ENCODE results near the gene CNOT1. TPM values are rescaled to one million over a fixed set of nuclear protein-coding genes. Genes with fewer than 3 reads are reported as not detected.

CNOT1 gene
- total RNA-seq, 1 experiment from 2014 or later: 299 TPM

DNA sequence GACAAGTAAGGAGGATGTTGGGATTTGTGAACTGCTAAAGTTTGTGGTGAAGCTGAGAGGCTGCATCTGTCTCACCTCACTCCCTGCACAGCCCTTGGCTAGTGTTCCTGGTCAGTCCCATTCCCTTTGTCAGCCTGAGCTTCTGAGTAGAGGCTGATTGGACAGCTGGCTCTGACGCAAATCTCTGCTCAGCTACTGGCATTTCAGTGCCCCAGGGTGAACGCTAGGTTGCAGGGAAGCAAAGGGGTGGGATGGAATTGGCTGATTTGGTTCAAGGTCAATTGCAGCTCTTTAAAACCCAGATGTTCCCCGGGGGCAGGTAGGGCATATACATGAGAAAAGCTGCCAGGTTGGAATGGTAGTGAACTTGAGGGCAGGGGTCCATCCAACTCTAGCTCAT is 23.1 kb upstream of the CNOT1 start:
- no TSS peak for BruUV-seq (replicated peaks)
- no peak for DNase-seq
- TF ChIP-seq, protein P1, sequence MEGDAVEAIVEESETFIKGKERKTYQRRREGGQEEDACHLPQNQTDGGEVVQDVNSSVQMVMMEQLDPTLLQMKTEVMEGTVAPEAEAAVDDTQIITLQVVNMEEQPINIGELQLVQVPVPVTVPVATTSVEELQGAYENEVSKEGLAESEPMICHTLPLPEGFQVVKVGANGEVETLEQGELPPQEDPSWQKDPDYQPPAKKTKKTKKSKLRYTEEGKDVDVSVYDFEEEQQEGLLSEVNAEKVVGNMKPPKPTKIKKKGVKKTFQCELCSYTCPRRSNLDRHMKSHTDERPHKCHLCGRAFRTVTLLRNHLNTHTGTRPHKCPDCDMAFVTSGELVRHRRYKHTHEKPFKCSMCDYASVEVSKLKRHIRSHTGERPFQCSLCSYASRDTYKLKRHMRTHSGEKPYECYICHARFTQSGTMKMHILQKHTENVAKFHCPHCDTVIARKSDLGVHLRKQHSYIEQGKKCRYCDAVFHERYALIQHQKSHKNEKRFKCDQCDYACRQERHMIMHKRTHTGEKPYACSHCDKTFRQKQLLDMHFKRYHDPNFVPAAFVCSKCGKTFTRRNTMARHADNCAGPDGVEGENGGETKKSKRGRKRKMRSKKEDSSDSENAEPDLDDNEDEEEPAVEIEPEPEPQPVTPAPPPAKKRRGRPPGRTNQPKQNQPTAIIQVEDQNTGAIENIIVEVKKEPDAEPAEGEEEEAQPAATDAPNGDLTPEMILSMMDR (IDR thresholded peaks at IDR 0.05; ENCODE audit: unreplicated experiment): no peak
- Mint-ChIP-seq H3K27me3 (ENCODE audit: unreplicated experiment) (peaks cover 18% of the 10 kb centered on the region), H3K4me3 (ENCODE audit: low read depth, unreplicated experiment) (no peak overlapping the region), H3K4me1 (ENCODE audit: low read depth, unreplicated experiment) (no peaks in the 10 kb centered on the region), H3K9me3 (ENCODE audit: low read depth, unreplicated experiment) (no peaks in the 10 kb centered on the region), H3K36me3 (ENCODE audit: insufficient read depth, unreplicated experiment) (no peaks in the 10 kb centered on the region), H3K27ac (ENCODE audit: unreplicated experiment) (no peak overlapping the region)
- intact Hi-C loops (cut with micrococcal nuclease; ENCODE audit: unreplicated experiment): no loop called here
- CTCF ChIA-PET: interaction anchor here (0.7 to 1.0 kb wide), 3 partner anchors 8 to 515 kb away, joined by 4 to 8 read pairs (median 5); no protein-coding TSS in a partner anchor

DNA sequence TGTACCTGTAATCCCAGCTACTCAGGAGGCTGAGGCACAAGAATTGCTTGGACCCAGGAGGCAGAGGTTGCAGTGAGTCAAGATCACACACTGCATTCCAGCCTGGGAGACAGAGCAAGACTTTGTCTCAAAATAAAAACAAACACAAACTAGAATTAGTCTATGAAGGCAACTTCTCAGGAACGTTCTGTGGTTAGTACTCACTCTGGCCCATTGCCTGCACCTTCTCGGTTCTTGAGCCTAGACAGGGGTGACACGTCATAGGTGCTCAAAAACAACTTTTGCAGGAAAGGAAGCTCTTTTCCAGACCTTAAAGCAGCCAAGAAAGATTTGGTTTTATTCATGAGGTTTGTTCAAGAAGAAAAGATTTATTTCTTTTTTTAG is 22.3 kb upstream of the CNOT1 start:
- intact Hi-C loops (cut with micrococcal nuclease; ENCODE audit: unreplicated experiment): no loop called here
- CTCF ChIA-PET: no interaction called here
- Mint-ChIP-seq H3K4me1 (ENCODE audit: low read depth, unreplicated experiment) (no peaks in the 10 kb centered on the region), H3K4me3 (ENCODE audit: low read depth, unreplicated experiment) (no peak overlapping the region), H3K27me3 (ENCODE audit: unreplicated experiment) (peaks cover 18% of the 10 kb centered on the region), H3K27ac (ENCODE audit: unreplicated experiment) (no peak overlapping the region), H3K36me3 (ENCODE audit: insufficient read depth, unreplicated experiment) (no peaks in the 10 kb centered on the region), H3K9me3 (ENCODE audit: low read depth, unreplicated experiment) (no peaks in the 10 kb centered on the region)
- TF ChIP-seq, protein P1 (IDR thresholded peaks at IDR 0.05; ENCODE audit: unreplicated experiment): no peak
- BruUV-seq (replicated peaks): no TSS peak
- DNase-seq: no peak

DNA sequence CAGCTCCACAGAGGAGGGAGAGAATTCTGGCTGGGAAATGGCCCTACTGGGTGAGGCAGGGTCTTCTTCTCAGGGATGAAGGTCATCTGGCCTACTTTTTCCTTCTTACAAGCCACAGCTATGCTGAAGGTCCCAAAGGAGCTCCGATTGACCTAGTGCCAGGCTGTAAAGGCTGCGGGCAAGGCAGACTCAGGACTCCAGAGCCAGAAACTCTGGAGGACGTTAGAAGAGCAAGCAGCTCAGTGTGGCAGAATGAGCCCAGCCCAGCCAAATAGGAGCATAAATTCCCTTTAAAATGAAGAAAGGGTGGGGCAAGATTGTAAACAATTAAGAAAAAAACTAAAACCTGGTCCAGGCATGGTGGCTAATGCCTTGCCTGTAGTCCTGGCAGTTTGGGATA is 20.1 kb upstream of the CNOT1 start:
- TF ChIP-seq, protein P1 (IDR thresholded peaks at IDR 0.05; ENCODE audit: unreplicated experiment): no peak
- Mint-ChIP-seq H3K27ac (ENCODE audit: unreplicated experiment) (no peak overlapping the region), H3K9me3 (ENCODE audit: low read depth, unreplicated experiment) (no peaks in the 10 kb centered on the region), H3K27me3 (ENCODE audit: unreplicated experiment) (peaks cover 13% of the 10 kb centered on the region), H3K4me1 (ENCODE audit: low read depth, unreplicated experiment) (no peaks in the 10 kb centered on the region), H3K36me3 (ENCODE audit: insufficient read depth, unreplicated experiment) (no peaks in the 10 kb centered on the region), H3K4me3 (ENCODE audit: low read depth, unreplicated experiment) (no peak overlapping the region)
- intact Hi-C loops (cut with micrococcal nuclease; ENCODE audit: unreplicated experiment): loop anchor here (5.0 kb wide), 1 partner anchor 152 kb away; no protein-coding TSS in a partner anchor
- BruUV-seq (replicated peaks): no TSS peak
- no peak for DNase-seq
- CTCF ChIA-PET: no interaction called here

DNA sequence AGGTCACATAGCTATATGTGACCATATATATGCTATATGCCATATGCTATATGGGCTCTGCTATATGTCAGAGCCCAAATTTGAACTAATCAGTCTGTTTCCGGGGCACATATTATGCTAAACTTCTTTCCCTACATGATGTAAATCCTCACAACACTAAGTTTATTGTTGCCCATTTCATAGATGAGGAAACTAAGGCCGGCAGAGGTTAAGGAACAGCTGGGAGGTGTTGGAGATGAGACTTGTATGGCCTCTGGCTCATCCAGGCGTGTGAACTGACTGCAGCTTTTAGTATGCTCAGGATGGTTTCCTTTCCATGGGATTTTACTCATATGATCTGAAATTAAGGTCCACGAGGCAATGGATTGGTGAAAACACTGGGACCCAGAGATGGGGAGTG is 17.5 kb upstream of the CNOT1 start:
- CTCF ChIA-PET: interaction anchor here (0.7 kb wide), 1 partner anchor 1110 kb away, joined by 4 read pairs; no protein-coding TSS in a partner anchor
- no peak overlapping the region for H3K4me3 Mint-ChIP-seq (ENCODE audit: low read depth, unreplicated experiment)
- BruUV-seq (replicated peaks): no TSS peak

More for the DNA sequence above, 17.5 kb upstream of the CNOT1 start:
- Mint-ChIP-seq H3K4me1 (ENCODE audit: low read depth, unreplicated experiment) (no peaks in the 10 kb centered on the region), H3K27me3 (ENCODE audit: unreplicated experiment) (no peaks in the 10 kb centered on the region), H3K36me3 (ENCODE audit: insufficient read depth, unreplicated experiment) (no peaks in the 10 kb centered on the region), H3K27ac (ENCODE audit: unreplicated experiment) (no peak overlapping the region), H3K9me3 (ENCODE audit: low read depth, unreplicated experiment) (no peaks in the 10 kb centered on the region)
- TF ChIP-seq, protein P1 (IDR thresholded peaks at IDR 0.05; ENCODE audit: unreplicated experiment): no peak
- no peak for DNase-seq
- intact Hi-C loops (cut with micrococcal nuclease; ENCODE audit: unreplicated experiment): loop anchor here (5.0 kb wide), 1 partner anchor 150 kb away; no protein-coding TSS in a partner anchor

Data from Calu3 (cell line).